Measurements from ENCODE around the gene RAB28.
"Not testable (repeated sequence)": the region's sequence is repeated elsewhere in the genome, so short reads cannot be mapped to it uniquely, and the experiment has no call there.

RAB28 gene

GRCh38 chr4:13396161-13396560, 88.0 kb downstream of the RAB28 start:
- peaks cover 5% of the 10 kb centered on the region for H3K4me1 ChIP-seq (ENCODE audit: insufficient read depth, low read length, poor library complexity, severe bottlenecking)
- H3K9me3 ChIP-seq (ENCODE audit: insufficient read depth, low read depth, low read length), result no peaks in the 10 kb centered on the region
- no peak overlapping the region for H3K4me2 ChIP-seq (ENCODE audit: low read depth, low read length, poor library complexity, severe bottlenecking)
- H3K27me3 ChIP-seq (ENCODE audit: insufficient read depth, low read length, poor library complexity, severe bottlenecking), result no peaks in the 10 kb centered on the region
- TF ChIP-seq CTCF (conservative IDR thresholded peaks at IDR 0.05; ENCODE audit: low read length), result no peak
- TF ChIP-seq EZH2phosphoT487 (IDR thresholded peaks at IDR 0.05; ENCODE audit: borderline replicate concordance), result no peak
- H4K20me1 ChIP-seq (ENCODE audit: insufficient read depth, low read length, poor library complexity, severe bottlenecking), result no peaks in the 10 kb centered on the region
- no peak overlapping the region for H2AFZ ChIP-seq (ENCODE audit: low read length)
- 0 out of 2 replicates have a peak, but pooled peaks cover 4% of the 10 kb centered on the region for H3F3A ChIP-seq (ENCODE audit: low read depth)
- H3K4me3 ChIP-seq (ENCODE audit: low read length, poor library complexity, severe bottlenecking), result no peak overlapping the region
- no peaks in the 10 kb centered on the region for H3K36me3 ChIP-seq (ENCODE audit: insufficient read depth, low read length)
- no peak overlapping the region for H3K9ac ChIP-seq (ENCODE audit: low read depth, low read length, poor library complexity, severe bottlenecking)
- no peaks in the 10 kb centered on the region for H3K79me2 ChIP-seq (ENCODE audit: insufficient read depth, low read length)
- no peaks in the 10 kb centered on the region for H3K9me2 ChIP-seq (replicated peaks; ENCODE audit: low read depth, low read length)

DNA sequence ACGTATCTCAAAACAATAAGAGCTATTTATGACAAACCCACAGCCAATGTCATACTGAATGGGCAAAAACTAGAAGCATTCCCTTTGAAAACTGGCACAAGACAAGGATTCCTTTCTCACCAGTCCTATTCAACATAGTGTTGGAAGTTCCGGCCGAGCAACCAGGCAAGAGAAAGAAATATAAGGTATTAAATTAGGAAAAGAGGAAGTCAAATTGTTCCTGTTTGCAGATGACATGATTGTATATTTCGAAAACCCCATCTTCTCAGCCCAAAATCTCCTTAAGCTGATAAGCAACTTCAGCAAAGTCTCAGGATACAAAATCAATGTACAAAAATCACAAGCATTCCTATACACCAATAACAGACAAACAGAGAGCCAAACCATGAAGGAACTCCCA, 94.2 kb downstream of the RAB28 start:
- H4K20me1 ChIP-seq (ENCODE audit: insufficient read depth, low read length, poor library complexity, severe bottlenecking); H3K9me2 ChIP-seq (replicated peaks; ENCODE audit: low read depth, low read length); H3K9me3 ChIP-seq (ENCODE audit: insufficient read depth, low read depth, low read length); H3K4me2 ChIP-seq (ENCODE audit: low read depth, low read length, poor library complexity, severe bottlenecking); H3K9ac ChIP-seq (ENCODE audit: low read depth, low read length, poor library complexity, severe bottlenecking); H3K4me3 ChIP-seq (ENCODE audit: low read length, poor library complexity, severe bottlenecking); H3K27me3 ChIP-seq (ENCODE audit: insufficient read depth, low read length, poor library complexity, severe bottlenecking); H3F3A ChIP-seq (ENCODE audit: low read depth); H2AFZ ChIP-seq (ENCODE audit: low read length); H3K36me3 ChIP-seq (ENCODE audit: insufficient read depth, low read length): not testable (repeated sequence)
- peaks cover 16% of the 10 kb centered on the region for H3K4me1 ChIP-seq (ENCODE audit: insufficient read depth, low read length, poor library complexity, severe bottlenecking)
- H3K79me2 ChIP-seq (ENCODE audit: insufficient read depth, low read length), result peaks cover 10% of the 10 kb centered on the region; the same call in 1 of the 2 replicates

DNA sequence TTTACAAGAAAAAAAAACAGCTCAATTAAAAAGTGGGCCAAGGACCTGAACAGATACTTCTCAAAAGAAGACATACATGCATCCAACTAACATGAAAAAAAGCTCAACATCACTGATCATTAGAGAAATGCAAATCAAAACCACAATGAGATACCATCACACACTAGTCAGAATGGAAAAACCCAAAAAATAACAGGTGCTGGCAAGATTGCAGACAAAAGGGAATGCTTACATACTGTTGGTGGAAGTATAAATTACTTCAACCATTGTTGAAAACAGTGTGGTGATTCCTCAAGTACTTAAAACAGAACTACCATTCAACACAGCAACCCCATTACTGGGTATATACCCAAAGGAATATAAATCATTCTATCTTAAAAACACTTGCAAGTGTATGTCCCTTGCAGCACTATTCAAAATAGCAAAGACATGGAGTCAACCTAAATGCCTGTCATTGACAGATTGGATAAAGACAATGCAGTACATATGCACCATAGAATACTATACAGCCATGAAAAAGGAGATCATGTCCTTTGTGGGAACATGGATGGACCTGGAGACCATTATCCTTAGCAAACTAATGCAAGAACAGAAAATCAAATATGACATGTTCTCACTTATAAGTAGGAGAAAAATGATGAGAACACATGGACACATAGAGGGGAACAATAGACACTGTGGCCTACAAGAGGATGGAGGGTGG, 97.6 kb downstream of the RAB28 start:
- Histone ChIP-seq H3K9me2 (replicated peaks; ENCODE audit: low read depth, low read length) (no peaks in the 10 kb centered on the region), H3K4me3 (ENCODE audit: low read length, poor library complexity, severe bottlenecking) (peak overlapping the region; percentile 14), H4K20me1 (ENCODE audit: insufficient read depth, low read length, poor library complexity, severe bottlenecking) (peaks cover 5% of the 10 kb centered on the region), H3K79me2 (ENCODE audit: insufficient read depth, low read length) (peaks cover 20% of the 10 kb centered on the region; the same call in 1 of the 2 replicates), H3K4me2 (ENCODE audit: low read depth, low read length, poor library complexity, severe bottlenecking) (peak overlapping the region; percentile 33), H3K27me3 (ENCODE audit: insufficient read depth, low read length, poor library complexity, severe bottlenecking) (no peaks in the 10 kb centered on the region), H3K9me3 (ENCODE audit: insufficient read depth, low read depth, low read length) (no peaks in the 10 kb centered on the region), H2AFZ (ENCODE audit: low read length) (no peak overlapping the region), H3K36me3 (ENCODE audit: insufficient read depth, low read length) (no peaks in the 10 kb centered on the region), H3K4me1 (ENCODE audit: insufficient read depth, low read length, poor library complexity, severe bottlenecking) (peaks cover 16% of the 10 kb centered on the region), H3F3A (ENCODE audit: low read depth) (no peaks in the 10 kb centered on the region), H3K9ac (ENCODE audit: low read depth, low read length, poor library complexity, severe bottlenecking) (no peak overlapping the region)
- no peak for TF ChIP-seq CTCF (conservative IDR thresholded peaks at IDR 0.05; ENCODE audit: low read length)
- TF ChIP-seq EZH2phosphoT487 (IDR thresholded peaks at IDR 0.05; ENCODE audit: borderline replicate concordance), result no peak

DNA sequence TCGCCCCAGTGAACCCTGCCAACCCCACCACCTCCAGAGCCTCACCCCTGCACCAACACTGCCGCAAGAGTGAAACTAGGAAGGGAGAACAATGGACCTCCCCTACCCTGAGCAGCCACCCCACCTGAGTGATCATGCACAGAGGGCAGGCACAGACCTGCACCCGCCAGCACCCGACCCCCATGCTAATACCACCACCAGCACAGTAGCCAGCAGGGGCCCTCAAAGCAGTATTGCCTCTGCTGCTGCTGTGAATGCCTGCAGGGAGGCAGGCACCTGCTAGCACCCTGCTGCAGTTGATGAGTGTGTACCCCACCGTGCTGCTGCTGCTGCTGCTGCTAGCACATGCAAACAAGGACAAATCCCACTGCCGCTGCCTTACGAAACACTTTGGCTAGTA, 100.1 kb downstream of the RAB28 start:
- H2AFZ ChIP-seq (ENCODE audit: low read length), result no peak overlapping the region
- TF ChIP-seq CTCF (conservative IDR thresholded peaks at IDR 0.05; ENCODE audit: low read length) (no peak), EZH2phosphoT487 (IDR thresholded peaks at IDR 0.05; ENCODE audit: borderline replicate concordance) (no peak)
- H3K4me3 ChIP-seq (ENCODE audit: low read length, poor library complexity, severe bottlenecking), result no peak overlapping the region
- H3K4me2 ChIP-seq (ENCODE audit: low read depth, low read length, poor library complexity, severe bottlenecking), result no peak overlapping the region
- no peaks in the 10 kb centered on the region for H3K9me2 ChIP-seq (replicated peaks; ENCODE audit: low read depth, low read length)
- no peak overlapping the region for H3K9ac ChIP-seq (ENCODE audit: low read depth, low read length, poor library complexity, severe bottlenecking)
- peaks cover 16% of the 10 kb centered on the region for H3K4me1 ChIP-seq (ENCODE audit: insufficient read depth, low read length, poor library complexity, severe bottlenecking)
- H4K20me1 ChIP-seq (ENCODE audit: insufficient read depth, low read length, poor library complexity, severe bottlenecking), result peaks cover 5% of the 10 kb centered on the region
- H3K36me3 ChIP-seq (ENCODE audit: insufficient read depth, low read length), result no peaks in the 10 kb centered on the region; the same call in 1 of the 2 replicates
- H3K27me3 ChIP-seq (ENCODE audit: insufficient read depth, low read length, poor library complexity, severe bottlenecking), result no peaks in the 10 kb centered on the region
- H3K79me2 ChIP-seq (ENCODE audit: insufficient read depth, low read length), result peaks cover 16% of the 10 kb centered on the region; the same call in 1 of the 2 replicates
- no peaks in the 10 kb centered on the region for H3F3A ChIP-seq (ENCODE audit: low read depth)
- H3K9me3 ChIP-seq (ENCODE audit: insufficient read depth, low read depth, low read length), result no peaks in the 10 kb centered on the region

Measured in Loucy (cell line).